GM12878 (cell line): Measurements from ENCODE around the gene MASP1. TPM values are rescaled to one million over a fixed set of nuclear protein-coding genes. Genes with fewer than 3 reads are reported as not detected.

ENCODE experiments used
- ATAC-seq: fragments of 200-7000 bp; cut with Tn5 transposase; 3 replicates; pipeline ENCODE4 v1.9.1; 2020; ENCODE audit warnings: mild to moderate bottlenecking, moderate library complexity
- BruUV-seq: library from RNA; stranded (reverse); fragments of 400-500 nt; replicated peaks from 2 replicates; lab custom pipeline; 2021; lab: Mats Ljungman, UMichigan
- CTCF ChIA-PET: fragments of 300-600 bp; sonication (Branson Sonifier 250); formaldehyde crosslinking; extraction: SDS; loops from one replicate; lab custom pipeline; 2021; ENCODE audit warnings: inconsistent platforms; lab: Yijun Ruan, JAX
- POLR2A ChIA-PET: fragments of 350-600 bp; formaldehyde crosslinking; extraction: SDS; loops from one replicate; lab custom pipeline; 2021; ENCODE audit warnings: inconsistent platforms; lab: Charles Lee
- RAD21 ChIA-PET: fragments of 300-600 bp; sonication (Branson Sonifier 250); formaldehyde crosslinking; loops from one replicate; lab custom pipeline; 2023; ENCODE audit warnings: antibody characterized with exemption; ENCODE audit not compliant: unreplicated experiment; lab: Charles Lee
- SMC1A ChIA-PET: fragments of 300-600 bp; sonication (Branson Sonifier 250); formaldehyde crosslinking; loops from one replicate; lab custom pipeline; 2023; ENCODE audit not compliant: unreplicated experiment, uncharacterized antibody; lab: Charles Lee
- DNase-seq: peaks from one replicate; pipeline ENCODE4 v3.0.0-alpha.2; 2011; ENCODE audit warnings: low read depth, low spot score
- FAIRE-seq: peaks from 3 replicates; lab custom pipeline; 2011; peaks lifted over from hg19 to GRCh38; lab: Jason Lieb, UNC
- H2AFZ ChIP-seq: 2 replicates; pipeline ENCODE4 v1.6.0; 2011; ENCODE audit warnings: low read depth, low read length, control low read depth; ENCODE audit not compliant: control insufficient read depth
- H3K27ac ChIP-seq: 2 replicates; pipeline ENCODE4 v1.5.1; 2011; ENCODE audit warnings: control low read depth; ENCODE audit not compliant: control insufficient read depth, insufficient read depth
- H3K27me3 ChIP-seq, 2 experiments: replicated peaks in 1 of 2; 2 replicates each; pipeline versions ENCODE4 v1.6.0 to v1.6.1; 2011; ENCODE audit warnings: low read length in 1 of 2; ENCODE audit not compliant: control insufficient read depth in 2 of 2, insufficient read depth in 2 of 2
- H3K36me3 ChIP-seq, 2 experiments: 2 replicates each; pipeline ENCODE4 v1.5.1; 2011; ENCODE audit warnings: low read length in 1 of 2; ENCODE audit not compliant: control insufficient read depth in 2 of 2, insufficient read depth in 2 of 2
- H3K4me1 ChIP-seq: 2 replicates; pipeline ENCODE4 v1.6.1; 2011; ENCODE audit warnings: mild to moderate bottlenecking, low read length, moderate library complexity, mixed read lengths; ENCODE audit not compliant: control insufficient read depth, insufficient read depth
- H3K4me2 ChIP-seq: 2 replicates; pipeline ENCODE4 v1.6.0; 2011; ENCODE audit warnings: control low read depth; ENCODE audit not compliant: control insufficient read depth, insufficient read depth
- H3K4me3 ChIP-seq: fragments of 200-600 bp; sonication (generic); 2 replicates; pipeline ENCODE4 v1.5.1; 2016
- H3K79me2 ChIP-seq: 2 replicates; pipeline ENCODE4 v1.6.0; 2011; ENCODE audit warnings: low read length; ENCODE audit not compliant: control insufficient read depth, insufficient read depth
- H3K9ac ChIP-seq: 2 replicates; pipeline ENCODE4 v1.8.0; 2011; ENCODE audit warnings: low read length, control low read depth, mixed read lengths; ENCODE audit not compliant: control insufficient read depth, insufficient read depth
- H3K9me3 ChIP-seq: replicated peaks from 3 replicates; pipeline ENCODE4 v1.5.1; 2011; ENCODE audit warnings: mild to moderate bottlenecking, low read length; ENCODE audit not compliant: control insufficient read depth, insufficient read depth
- H4K20me1 ChIP-seq: 2 replicates; pipeline ENCODE4 v1.6.0; 2011; ENCODE audit not compliant: control insufficient read depth, insufficient read depth
- BACH1 ChIP-seq: fragments of 450-650 bp; IDR thresholded peaks from 2 replicates; pipeline ENCODE4 v1.6.1; 2017; ENCODE audit warnings: mild to moderate bottlenecking, borderline replicate concordance
- BMI1 ChIP-seq: fragments of 450-650 bp; IDR thresholded peaks from 2 replicates; pipeline ENCODE4 v1.6.1; 2016; ENCODE audit warnings: mild to moderate bottlenecking, moderate library complexity, borderline replicate concordance
- BRCA1 ChIP-seq: IDR thresholded peaks from 2 replicates; pipeline ENCODE4 v1.6.1; 2011; ENCODE audit warnings: low read depth, low read length, improper control_type of control experiment
- EP300 ChIP-seq, 2 experiments: fragments of 150-350 bp in 1 of 2; IDR thresholded peaks; 2 replicates each; pipeline ENCODE4 v1.6.1; 2011 to 2012; ENCODE audit warnings: low read depth in 2 of 2, low read length in 2 of 2, borderline replicate concordance in 1 of 2, improper control_type of control experiment in 1 of 2, inconsistent platforms in 1 of 2; ENCODE audit not compliant: control insufficient read depth in 1 of 2
- EZH2 ChIP-seq: IDR thresholded peaks from 2 replicates; pipeline ENCODE4 v1.6.1; 2012; ENCODE audit warnings: low read depth, mild to moderate bottlenecking, control low read depth, inconsistent platforms, low read length, borderline replicate concordance; ENCODE audit not compliant: control insufficient read depth
- GATAD2B ChIP-seq: fragments of 450-650 bp; conservative IDR thresholded peaks from 2 replicates; pipeline ENCODE4 v1.6.1; 2017; ENCODE audit warnings: low read depth, mild to moderate bottlenecking, moderate library complexity
- HDAC2 ChIP-seq: fragments of 200-600 bp; sonication (generic); IDR thresholded peaks from 2 replicates; pipeline ENCODE4 v1.6.1; 2017
- HDGF ChIP-seq: fragments of 450-650 bp; IDR thresholded peaks from 2 replicates; pipeline ENCODE4 v1.6.1; 2016; ENCODE audit warnings: antibody characterized with exemption
- KLF5 ChIP-seq: fragments of 450-650 bp; IDR thresholded peaks from 2 replicates; pipeline ENCODE4 v1.6.1; 2014; ENCODE audit warnings: mild to moderate bottlenecking; ENCODE audit not compliant: partially characterized antibody
- MTA3 ChIP-seq: IDR thresholded peaks from 2 replicates; pipeline ENCODE4 v1.6.1; 2012; ENCODE audit warnings: low read length, inconsistent platforms, borderline replicate concordance
- NFYB ChIP-seq: IDR thresholded peaks from 2 replicates; pipeline ENCODE4 v1.6.1; 2011; ENCODE audit warnings: low read depth, mild to moderate bottlenecking, low read length, improper control_type of control experiment, moderate library complexity; ENCODE audit not compliant: insufficient read depth
- NR2C2 ChIP-seq: IDR thresholded peaks from 2 replicates; pipeline ENCODE4 v1.6.1; 2011; ENCODE audit warnings: borderline replicate concordance, low read depth; ENCODE audit not compliant: control insufficient read depth, insufficient read length
- NRF1 ChIP-seq: conservative IDR thresholded peaks from 2 replicates; pipeline ENCODE4 v1.6.1; 2011; ENCODE audit warnings: mild to moderate bottlenecking, low read depth, low read length, improper control_type of control experiment
- SMC3 ChIP-seq: IDR thresholded peaks from 2 replicates; pipeline ENCODE4 v1.6.1; 2011; ENCODE audit warnings: low read length, improper control_type of control experiment, borderline replicate concordance
- SUPT20H ChIP-seq: IDR thresholded peaks from 2 replicates; pipeline ENCODE4 v1.6.1; 2011; ENCODE audit warnings: low read depth, mild to moderate bottlenecking, low read length, moderate library complexity, borderline replicate concordance; ENCODE audit not compliant: control insufficient read depth
- WRNIP1 ChIP-seq: IDR thresholded peaks from 2 replicates; pipeline ENCODE4 v1.6.1; 2011; ENCODE audit warnings: low read depth, low read length, improper control_type of control experiment, borderline replicate concordance
- ZZZ3 ChIP-seq: IDR thresholded peaks from 2 replicates; pipeline ENCODE4 v1.6.1; 2011; ENCODE audit warnings: low read depth; ENCODE audit not compliant: control insufficient read depth, insufficient read length
- WGBS: methylation state at CpG from one replicate; pipeline ENCODE4 v1.1.6; 2016; ENCODE audit warnings: low lambda C conversion rate; ENCODE audit not compliant: insufficient replicate concordance, insufficient coverage; ENCODE audit errors: missing lambda C conversion rate; 5-methylcytosine and 5-hydroxymethylcytosine counted together
- in situ Hi-C: fragments of 300-500 bp; cut with MboI; formaldehyde crosslinking; loops from 9 replicates; pipeline ENCODE4 v1.14.3; 2018; ENCODE audit warnings: mixed read lengths
- intact Hi-C: fragments of 100-400 bp; cut with micrococcal nuclease; formaldehyde crosslinking; loops from one replicate; pipeline ENCODE4 v1.14.2; 2022; ENCODE audit not compliant: unreplicated experiment
- polyA plus RNA-seq, 11 experiments: library from polyadenylated mRNA; depleted of rRNA in 4 of 11; unstranded in 6 of 11; stranded (reverse) in 5 of 11; fragments of >200 nt; fragmentation: Nextera tagmentation in 4 of 11; fragmentation: Illumina TruSeq in 1 of 11; extraction: Ambion mirVana in 4 of 11; extraction: Trizol in 1 of 11; gene quantifications; 1 replicate in 1 of 11; 2 replicates in 10 of 11; pipeline versions ENCODE4 v1.2.1 to v1.2.3, GENCODE V29; 2011 to 2016; ENCODE audit warnings: inconsistent platforms in 2 of 11, missing spikeins in 2 of 11, low read depth in 1 of 11
- total RNA-seq, 4 experiments: library from RNA; depleted of rRNA in 3 of 4; stranded (reverse); fragments of >200 nt in 3 of 4; fragmentation: Illumina TruSeq in 1 of 4; extraction: Trizol in 1 of 4; gene quantifications; 2 replicates each; pipeline versions ENCODE4 v1.2.1 to v1.2.3, GENCODE V29; 2013 to 2021
- TF ChIP-seq, protein P1 (sequence below): fragments of 450-650 bp; IDR thresholded peaks from 2 replicates; pipeline ENCODE4 v1.6.1; 2017; ENCODE audit warnings: low read depth, mild to moderate bottlenecking, moderate library complexity

Gene MASP1
- total and polyA plus RNA-seq, 10 of the 15 experiments (the other 5 are each of a cell fraction or from before 2014, with no cell fraction given): 0.05 TPM; not detected in 9

DNA sequence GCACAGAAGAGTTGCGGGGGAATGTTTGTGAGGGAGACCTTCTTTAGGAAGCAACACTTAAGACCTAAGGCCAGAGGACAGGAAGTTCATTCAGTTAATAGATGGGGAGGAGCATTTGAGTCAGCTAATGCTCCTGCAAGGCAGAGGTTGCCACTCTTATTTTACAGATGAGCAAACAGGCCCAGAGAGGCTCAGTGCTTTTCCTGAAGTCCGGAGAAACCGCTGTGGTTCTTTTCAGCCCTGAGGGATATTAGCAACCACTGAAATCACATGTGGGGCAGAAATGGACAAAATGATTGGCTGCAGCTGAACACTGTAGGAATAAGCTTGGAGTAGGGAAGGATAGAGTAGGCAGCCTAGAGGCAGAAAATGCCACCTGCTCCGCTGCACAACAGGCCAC is 43.4 kb upstream of the MASP1 start:
- no peak overlapping the region for H3K4me2 ChIP-seq
- ChIA-PET RAD21 (no interaction called here), POLR2A (interaction anchor here (0.5 kb wide), 1 partner anchor 903 kb away, joined by 3 read pairs; no protein-coding TSS in a partner anchor)
- intact Hi-C loops: no loop called here
- no peaks in the 10 kb centered on the region for H3K4me1 ChIP-seq
- DNase-seq (no peak), ATAC-seq (no peak)
- H3K9ac ChIP-seq: no peak overlapping the region
- H3K4me3 ChIP-seq: no peak overlapping the region
- H3K79me2 ChIP-seq: no peaks in the 10 kb centered on the region
- H4K20me1 ChIP-seq: no peaks in the 10 kb centered on the region
- H3K27ac ChIP-seq: no peak overlapping the region
- no peak for TF ChIP-seq SUPT20H
- no peak for TF ChIP-seq EP300 (IDR thresholded peaks at IDR 0.05; ENCODE audit: borderline replicate concordance in 1 of 2, control insufficient read depth in 1 of 2, low read depth in 2 of 2, low read length in 2 of 2)
- no peak for TF ChIP-seq MTA3
- no peak for TF ChIP-seq GATAD2B
- no peak for TF ChIP-seq HDAC2
- no peak for TF ChIP-seq ZZZ3
- TF ChIP-seq EZH2: no peak
- TF ChIP-seq KLF5: no peak
- TF ChIP-seq HDGF: no peak
- no peak for TF ChIP-seq WRNIP1
- no peak for TF ChIP-seq NRF1
- TF ChIP-seq, protein P1, sequence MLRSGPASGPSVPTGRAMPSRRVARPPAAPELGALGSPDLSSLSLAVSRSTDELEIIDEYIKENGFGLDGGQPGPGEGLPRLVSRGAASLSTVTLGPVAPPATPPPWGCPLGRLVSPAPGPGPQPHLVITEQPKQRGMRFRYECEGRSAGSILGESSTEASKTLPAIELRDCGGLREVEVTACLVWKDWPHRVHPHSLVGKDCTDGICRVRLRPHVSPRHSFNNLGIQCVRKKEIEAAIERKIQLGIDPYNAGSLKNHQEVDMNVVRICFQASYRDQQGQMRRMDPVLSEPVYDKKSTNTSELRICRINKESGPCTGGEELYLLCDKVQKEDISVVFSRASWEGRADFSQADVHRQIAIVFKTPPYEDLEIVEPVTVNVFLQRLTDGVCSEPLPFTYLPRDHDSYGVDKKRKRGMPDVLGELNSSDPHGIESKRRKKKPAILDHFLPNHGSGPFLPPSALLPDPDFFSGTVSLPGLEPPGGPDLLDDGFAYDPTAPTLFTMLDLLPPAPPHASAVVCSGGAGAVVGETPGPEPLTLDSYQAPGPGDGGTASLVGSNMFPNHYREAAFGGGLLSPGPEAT: no peak
- TF ChIP-seq NR2C2: no peak
- no peak for TF ChIP-seq BRCA1
- no peak for TF ChIP-seq BMI1
- no peak for TF ChIP-seq NFYB
- no peak for TF ChIP-seq SMC3
- no peak for TF ChIP-seq BACH1
- TF ChIP-seq, all 136 proteins: peak for 0
- CTCF ChIA-PET: interaction anchor here (3.4 kb wide), 1 partner anchor 16 kb away, joined by 21 read pairs; no protein-coding TSS in a partner anchor
- no TSS peak for BruUV-seq
- H3K27me3 ChIP-seq: peaks cover 0 to 4% of the 10 kb centered on the region in 2 experiments; a peak in 1 of 4 replicates
- H3K9me3 ChIP-seq: no peaks in the 10 kb centered on the region
- FAIRE-seq: no peak
- 55% methylated on average over 4 of the region's 4 CpGs for WGBS
- SMC1A ChIA-PET: no interaction called here
- no peak overlapping the region for H2AFZ ChIP-seq
- in situ Hi-C loops: no loop called here
- H3K36me3 ChIP-seq: no peaks in the 10 kb centered on the region
